Duodenal mucosa (tissue), 2 donors: ENCODE results near the gene PSAPL1.

Experiments used
- H3K27ac ChIP-seq: one replicate; pipeline ENCODE4 v1.7.0; 2013; ENCODE audit warnings: low read depth, low read length
- H3K27me3 ChIP-seq, 2 donors: one replicate each; pipeline ENCODE4 v1.7.0; 2013; ENCODE audit warnings: low read length in 2 of 2, control low read depth in 1 of 2; ENCODE audit not compliant: insufficient read depth in 2 of 2, control insufficient read depth in 1 of 2
- H3K36me3 ChIP-seq, 2 donors: one replicate each; pipeline ENCODE4 v1.7.0; 2013; ENCODE audit warnings: low read length in 2 of 2, control low read depth in 1 of 2; ENCODE audit not compliant: insufficient read depth in 2 of 2, control insufficient read depth in 1 of 2
- H3K4me1 ChIP-seq, 2 donors: one replicate each; pipeline ENCODE4 v1.7.0; 2013; ENCODE audit warnings: low read length in 2 of 2, control low read depth in 1 of 2; ENCODE audit not compliant: insufficient read depth in 2 of 2, control insufficient read depth in 1 of 2
- H3K4me3 ChIP-seq, 2 donors: one replicate each; pipeline ENCODE4 v1.7.0; 2013; ENCODE audit warnings: low read length in 2 of 2, low read depth in 1 of 2
- H3K9ac ChIP-seq, 2 donors: one replicate each; pipeline ENCODE4 v1.7.0; 2013; ENCODE audit warnings: low read length in 2 of 2, low read depth in 1 of 2
- H3K9me3 ChIP-seq, 2 donors: one replicate each; pipeline ENCODE4 v1.7.0; 2013; ENCODE audit warnings: low read length in 2 of 2, control low read depth in 1 of 2; ENCODE audit not compliant: control insufficient read depth in 1 of 2

The PSAPL1 gene

DNA sequence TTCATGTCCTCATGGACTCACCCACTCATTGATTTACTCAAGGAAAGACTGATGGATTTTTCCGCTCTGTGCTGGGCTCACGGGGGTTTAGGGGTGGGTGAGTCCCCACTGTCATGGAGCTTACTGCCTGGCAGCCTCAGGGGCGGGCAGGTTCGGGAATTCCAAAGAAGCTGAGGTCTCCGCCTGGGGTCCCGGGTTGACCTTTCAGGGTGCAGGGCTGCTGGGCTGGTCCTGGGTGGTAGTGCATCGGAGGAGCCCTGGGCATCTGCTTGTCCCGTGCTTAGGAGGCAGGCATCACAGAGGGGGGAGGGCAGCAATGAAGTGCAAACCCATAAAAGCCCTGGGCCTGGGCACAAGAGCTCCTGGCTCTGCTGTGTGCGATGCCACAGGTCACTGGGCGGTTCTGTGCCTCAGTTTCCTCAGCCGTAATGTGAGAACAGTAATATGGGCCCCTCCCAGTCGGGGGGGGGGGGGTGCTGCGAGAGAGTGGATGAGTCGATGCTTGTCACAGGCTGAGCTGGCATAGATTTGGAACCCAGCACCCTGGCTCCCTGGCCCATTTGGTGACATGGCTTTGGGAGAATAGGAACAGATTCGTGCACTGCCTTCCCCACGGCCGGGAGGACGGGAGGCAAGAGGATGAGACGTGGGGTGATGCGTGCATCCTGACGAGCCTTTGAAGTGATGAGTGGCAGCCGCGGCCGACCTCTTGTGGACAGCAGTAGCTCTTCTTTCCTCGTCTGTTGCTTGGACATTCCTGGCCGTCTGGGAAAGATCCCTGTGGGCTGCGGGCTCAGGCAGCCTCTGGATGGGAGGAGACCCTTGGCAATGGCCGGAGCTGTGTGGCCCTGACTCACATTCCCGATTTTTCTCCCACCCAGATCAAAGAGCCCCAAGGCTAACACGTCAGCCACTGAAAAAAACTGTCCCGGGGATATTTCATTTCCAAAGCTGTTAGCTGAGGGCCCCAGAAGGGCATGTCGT lies 42.0 kb downstream of the PSAPL1 start:
- H3K36me3 ChIP-seq: no peaks in the 10 kb centered on the region
- H3K9me3 ChIP-seq: no peaks in the 10 kb centered on the region
- H3K4me3 ChIP-seq: no peak overlapping the region
- peaks cover 0 to 7% of the 10 kb centered on the region in 2 donors for H3K27me3 ChIP-seq
- H3K4me1 ChIP-seq: no peaks in the 10 kb centered on the region
- no peak overlapping the region for H3K9ac ChIP-seq
- H3K27ac ChIP-seq: no peak overlapping the region

DNA sequence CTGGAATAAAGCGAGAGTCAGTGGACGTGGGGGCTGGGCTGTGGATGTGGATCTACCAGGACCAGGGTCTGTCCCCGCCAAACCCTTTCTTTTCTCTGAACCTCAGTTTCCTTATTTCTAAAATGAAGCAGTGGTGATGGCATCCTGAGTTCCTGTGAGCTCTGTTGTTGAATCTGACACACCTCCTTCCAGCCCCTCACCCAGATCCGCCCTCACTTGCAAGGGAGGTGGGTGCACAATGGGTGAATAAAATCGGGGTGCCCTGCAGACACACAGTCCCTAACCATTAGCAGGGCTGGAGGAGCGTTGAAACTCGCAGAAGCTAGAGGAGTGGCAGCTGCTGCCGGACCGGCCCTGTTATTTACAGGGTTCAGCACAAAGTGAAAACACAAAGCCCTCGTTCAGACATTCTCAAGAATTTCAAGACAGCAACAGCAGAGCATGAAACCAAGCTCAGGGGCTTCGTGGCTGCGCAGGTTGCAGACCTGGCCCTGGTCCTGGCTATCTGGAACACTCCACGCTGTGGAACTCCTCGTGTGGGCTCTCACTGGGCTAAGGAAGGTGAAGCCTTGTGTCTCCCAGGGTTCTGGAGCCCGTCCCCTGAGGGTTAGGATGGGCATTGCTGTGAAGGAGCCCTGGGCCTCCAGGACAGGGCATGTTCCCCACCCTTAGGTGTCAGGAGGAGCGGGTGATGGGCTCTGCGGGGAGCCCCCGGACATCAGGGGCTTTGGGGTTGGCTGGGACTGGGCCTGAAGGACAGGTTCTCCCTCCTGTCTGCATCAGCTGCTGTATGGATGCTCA lies 42.9 kb downstream of the PSAPL1 start:
- no peak overlapping the region for H3K27ac ChIP-seq
- peaks cover 0 to 7% of the 10 kb centered on the region in 2 donors for H3K27me3 ChIP-seq
- H3K36me3 ChIP-seq: no peaks in the 10 kb centered on the region
- no peaks in the 10 kb centered on the region for H3K9me3 ChIP-seq
- no peak overlapping the region for H3K9ac ChIP-seq
- no peaks in the 10 kb centered on the region for H3K4me1 ChIP-seq
- H3K4me3 ChIP-seq: no peak overlapping the region

DNA sequence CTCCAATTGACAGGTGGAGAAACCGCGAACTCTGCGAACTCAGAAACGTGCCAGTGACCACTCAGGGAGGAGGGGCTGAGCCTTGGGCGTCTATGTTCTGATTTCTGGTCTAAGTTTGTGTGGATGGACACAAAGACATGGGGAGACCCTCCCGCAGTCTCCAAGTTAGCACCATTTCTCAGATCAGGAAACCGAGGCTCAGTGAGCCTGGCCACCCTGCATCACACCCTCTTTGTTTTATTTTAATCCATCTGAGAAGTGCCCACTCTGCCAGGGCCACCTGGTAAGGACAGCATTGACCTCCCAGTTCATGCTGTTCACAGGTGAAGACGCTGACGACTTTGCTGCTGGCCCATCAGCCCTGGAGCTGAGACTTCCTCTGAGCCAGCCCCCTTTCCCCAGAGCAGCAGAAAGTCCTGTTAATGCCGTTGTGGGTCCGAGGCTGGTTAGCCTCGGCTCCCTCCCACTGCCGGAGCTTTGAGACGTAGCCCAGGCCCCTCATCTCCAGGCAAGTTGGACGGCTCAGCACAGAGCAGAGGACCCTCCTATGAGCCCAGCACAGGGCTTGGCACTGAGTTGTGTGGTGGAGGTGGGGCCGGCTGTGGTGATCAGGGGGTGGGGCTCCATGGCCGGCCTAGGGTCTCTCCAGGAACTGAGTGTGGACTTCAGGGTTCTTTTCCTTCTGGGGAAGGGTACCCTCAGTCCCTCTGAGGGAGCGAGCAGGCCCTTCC lies 43.7 kb downstream of the PSAPL1 start:
- Histone ChIP-seq H3K36me3 (no peaks in the 10 kb centered on the region), H3K9ac (no peak overlapping the region), H3K4me3 (no peak overlapping the region), H3K4me1 (no peaks in the 10 kb centered on the region), H3K9me3 (no peaks in the 10 kb centered on the region), H3K27me3 (peaks cover 0 to 7% of the 10 kb centered on the region in 2 donors), H3K27ac (no peak overlapping the region)

DNA sequence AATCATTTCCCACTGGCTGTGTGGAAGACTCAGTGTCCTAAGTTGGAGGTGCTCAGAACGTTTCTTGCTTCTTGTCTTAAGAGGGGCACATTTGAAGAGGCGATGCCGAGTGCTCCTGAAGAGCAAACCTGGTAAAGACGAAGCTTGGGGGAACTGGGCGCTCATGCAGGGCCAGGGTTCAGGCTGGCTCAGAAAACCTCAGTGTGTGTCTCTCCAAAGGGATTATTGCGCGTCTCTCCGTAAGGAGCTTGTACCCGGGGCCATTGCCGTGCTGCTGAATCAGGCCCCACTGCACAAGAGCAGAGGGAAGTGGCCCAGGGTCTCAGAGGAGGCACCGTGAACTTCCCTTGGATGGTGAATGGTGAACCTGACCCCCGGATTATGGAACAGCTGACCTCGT lies 44.4 kb downstream of the PSAPL1 start:
- H3K27me3 ChIP-seq: peaks cover 0 to 3% of the 10 kb centered on the region in 2 donors
- no peaks in the 10 kb centered on the region for H3K4me1 ChIP-seq
- H3K9me3 ChIP-seq: no peaks in the 10 kb centered on the region
- H3K36me3 ChIP-seq: no peaks in the 10 kb centered on the region
- H3K9ac ChIP-seq: no peak overlapping the region
- H3K4me3 ChIP-seq: no peak overlapping the region
- no peak overlapping the region for H3K27ac ChIP-seq

DNA sequence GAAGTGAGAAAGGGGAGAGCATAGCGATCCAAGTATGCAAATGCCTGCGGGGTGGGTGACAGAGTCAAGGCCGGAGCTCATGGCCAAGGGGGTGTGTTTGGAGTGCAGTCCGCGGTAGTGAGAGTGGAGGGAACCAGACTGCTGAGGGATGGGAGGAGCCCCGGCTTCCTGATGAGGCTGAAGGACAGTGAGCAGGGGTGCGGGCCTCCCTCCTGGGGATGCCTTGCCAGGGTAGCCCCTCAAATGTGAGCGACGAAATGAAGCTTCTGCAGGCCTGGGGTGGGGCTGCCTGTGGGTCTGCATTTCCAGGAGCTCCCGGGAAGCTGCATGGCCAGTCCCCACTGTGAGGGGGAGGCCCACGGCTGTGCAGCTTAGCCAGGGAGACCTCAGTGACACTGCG lies 45.0 kb downstream of the PSAPL1 start:
- Histone ChIP-seq H3K9ac (no peak overlapping the region), H3K4me1 (no peaks in the 10 kb centered on the region), H3K9me3 (no peaks in the 10 kb centered on the region), H3K4me3 (no peak overlapping the region), H3K27ac (no peak overlapping the region), H3K36me3 (no peaks in the 10 kb centered on the region), H3K27me3 (peaks cover 0 to 3% of the 10 kb centered on the region in 2 donors)

DNA sequence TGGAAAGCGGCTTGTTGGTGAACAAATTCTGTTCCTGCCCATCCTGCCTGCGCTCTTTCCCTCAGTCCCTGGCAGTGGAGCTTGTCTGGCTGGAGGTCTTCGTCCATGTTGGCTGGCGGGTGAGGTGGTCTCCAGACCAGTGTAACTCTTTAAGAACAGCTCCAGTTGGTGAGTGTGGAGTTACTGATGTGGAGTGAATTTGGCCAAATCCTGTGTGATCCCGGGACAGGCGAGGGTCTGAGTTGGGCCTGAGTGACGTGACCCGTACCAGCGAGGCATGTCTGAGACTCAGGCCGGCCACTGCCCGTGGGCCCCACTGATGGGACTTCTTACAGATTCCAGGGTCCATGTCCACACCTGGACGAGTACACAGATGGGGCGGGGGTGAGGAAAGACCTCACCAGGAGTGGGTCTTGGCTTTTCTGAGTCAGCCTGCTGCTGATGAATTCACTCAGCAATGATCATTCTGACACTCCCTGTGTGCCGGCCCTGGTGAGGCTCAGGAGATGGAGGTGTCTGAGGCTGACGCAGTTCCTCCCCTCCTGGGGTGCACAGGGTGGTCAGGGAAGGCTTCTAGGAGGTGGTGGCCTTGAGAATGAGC lies 45.5 kb downstream of the PSAPL1 start:
- no peaks in the 10 kb centered on the region for H3K36me3 ChIP-seq
- H3K4me1 ChIP-seq: no peaks in the 10 kb centered on the region
- peaks cover 0 to 3% of the 10 kb centered on the region in 2 donors for H3K27me3 ChIP-seq

DNA sequence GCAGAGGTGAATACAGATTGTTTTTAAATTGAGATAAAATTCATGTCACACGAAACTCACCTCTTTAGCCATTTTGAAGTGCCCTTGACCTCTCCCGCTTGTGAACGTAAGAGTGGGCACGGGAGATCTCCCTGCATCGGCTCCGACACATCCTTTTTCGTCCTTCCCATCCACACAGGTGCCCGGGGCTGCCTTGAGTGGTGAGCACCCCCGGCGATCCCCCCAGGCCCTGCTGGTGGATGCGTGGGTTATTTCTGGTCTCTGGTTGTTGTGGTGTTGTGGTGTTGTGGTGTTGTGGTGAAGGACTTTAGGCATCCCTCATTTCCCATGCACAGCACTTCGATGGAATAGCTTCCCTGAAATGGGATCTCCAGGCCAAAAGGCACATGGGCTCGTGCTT lies 46.1 kb downstream of the PSAPL1 start:
- Histone ChIP-seq H3K36me3 (no peaks in the 10 kb centered on the region), H3K27ac (no peak overlapping the region)

More for the DNA sequence above, 45.5 kb downstream of the PSAPL1 start:
- H3K27ac ChIP-seq: no peak overlapping the region
- no peak overlapping the region for H3K9ac ChIP-seq
- H3K4me3 ChIP-seq: no peak overlapping the region
- H3K9me3 ChIP-seq: no peaks in the 10 kb centered on the region

DNA sequence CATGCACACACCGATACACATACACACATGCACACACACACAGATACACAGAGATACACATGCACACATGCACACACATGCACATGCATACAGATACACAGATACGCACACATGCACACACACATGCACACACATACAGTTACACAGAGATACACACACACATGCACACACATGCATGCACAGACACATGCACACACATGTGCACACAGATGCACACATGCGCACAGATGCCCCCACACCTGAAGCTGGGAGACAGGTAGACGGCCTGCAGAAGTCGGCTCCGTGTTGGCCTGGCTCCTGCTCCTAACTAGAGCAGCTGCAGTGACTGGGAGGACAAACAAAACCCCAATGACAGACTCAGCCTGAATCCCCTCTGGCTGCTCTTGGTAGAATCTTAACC lies 46.8 kb downstream of the PSAPL1 start:
- H3K27me3 ChIP-seq: no peaks in the 10 kb centered on the region
- no peaks in the 10 kb centered on the region for H3K36me3 ChIP-seq
- no peaks in the 10 kb centered on the region for H3K9me3 ChIP-seq
- H3K27ac ChIP-seq: no peak overlapping the region
- H3K9ac ChIP-seq: no peak overlapping the region
- H3K4me1 ChIP-seq: no peaks in the 10 kb centered on the region
- no peak overlapping the region for H3K4me3 ChIP-seq

More for the DNA sequence above, 46.1 kb downstream of the PSAPL1 start:
- Histone ChIP-seq H3K27me3 (peaks cover 0 to 1% of the 10 kb centered on the region in 2 donors), H3K4me3 (no peak overlapping the region), H3K4me1 (no peaks in the 10 kb centered on the region), H3K9me3 (no peaks in the 10 kb centered on the region), H3K9ac (no peak overlapping the region)

DNA sequence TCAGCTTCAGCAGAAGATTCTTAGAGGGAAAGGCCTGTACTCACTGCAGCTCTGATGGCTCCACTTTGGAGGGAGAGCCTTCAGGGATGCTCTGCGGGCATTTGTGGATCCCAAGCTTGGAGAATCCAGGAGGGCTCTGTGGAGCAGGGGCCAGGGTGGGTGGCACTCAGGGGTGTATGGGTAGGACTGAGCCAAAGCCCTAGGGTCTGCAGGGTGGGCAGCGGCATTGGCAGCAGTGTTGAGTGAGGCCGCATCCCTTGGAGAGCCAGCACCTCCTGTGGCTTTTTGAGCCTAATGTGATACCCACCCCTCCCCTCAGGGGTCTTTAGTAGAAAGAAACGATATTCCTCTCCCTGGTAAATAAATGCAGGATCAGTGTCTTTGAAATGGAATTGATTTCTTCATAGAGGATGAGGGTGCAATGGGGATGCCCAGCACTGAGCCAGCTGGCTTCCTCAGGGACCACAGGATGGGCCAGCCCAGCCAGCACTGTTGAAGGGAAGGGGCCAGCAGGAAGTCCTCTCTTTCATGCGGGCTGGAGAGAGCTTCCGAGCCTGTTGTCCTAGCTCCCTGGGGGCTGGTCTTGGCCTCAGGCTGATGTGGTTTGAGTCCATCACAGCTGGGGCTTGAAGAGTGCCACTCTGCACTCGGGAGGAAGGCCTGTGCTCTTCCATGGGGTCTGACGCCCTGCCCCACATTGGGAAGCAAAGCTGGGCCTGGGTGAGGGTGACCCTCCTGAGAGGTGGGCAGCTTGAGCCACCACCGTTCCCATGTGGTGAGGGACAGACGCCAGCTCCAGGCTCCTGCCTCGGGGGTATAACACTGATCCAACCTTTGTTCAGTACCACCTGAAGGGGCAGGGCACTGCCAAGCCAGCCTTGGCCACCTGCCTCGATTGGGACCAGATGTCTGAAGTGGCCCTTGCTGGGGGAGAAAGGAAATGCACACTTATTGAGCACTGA lies 49.5 kb downstream of the PSAPL1 start:
- H3K9ac ChIP-seq: no peak overlapping the region
- H3K4me1 ChIP-seq: no peaks in the 10 kb centered on the region
- H3K27ac ChIP-seq: no peak overlapping the region

More for the DNA sequence above, 49.5 kb downstream of the PSAPL1 start:
- no peaks in the 10 kb centered on the region for H3K36me3 ChIP-seq
- H3K9me3 ChIP-seq: no peaks in the 10 kb centered on the region
- no peak overlapping the region for H3K4me3 ChIP-seq
- H3K27me3 ChIP-seq: no peaks in the 10 kb centered on the region
